GM12892 (cell line): ENCODE measurements around the gene JMJD8.

Experiments used
- DNase-seq: peaks from one replicate; pipeline ENCODE4 v3.0.0; 2011; ENCODE audit not compliant: insufficient read length
- FAIRE-seq: peaks from 2 replicates; lab custom pipeline; 2011; peaks lifted over from hg19 to GRCh38; lab: Jason Lieb, UNC
- POLR2A ChIP-seq: IDR thresholded peaks from 2 replicates; pipeline ENCODE4 v1.6.1; 2011; ENCODE audit warnings: low read depth, low read length, control low read depth
- POLR2AphosphoS5 ChIP-seq: IDR thresholded peaks from 2 replicates; pipeline ENCODE4 v1.6.1; 2011; ENCODE audit warnings: low read depth, low read length, control low read depth
- TAF1 ChIP-seq: IDR thresholded peaks from 2 replicates; pipeline ENCODE4 v1.6.1; 2011; ENCODE audit warnings: low read depth, mild to moderate bottlenecking, control low read depth, low read length, borderline replicate concordance

JMJD8 gene

DNA sequence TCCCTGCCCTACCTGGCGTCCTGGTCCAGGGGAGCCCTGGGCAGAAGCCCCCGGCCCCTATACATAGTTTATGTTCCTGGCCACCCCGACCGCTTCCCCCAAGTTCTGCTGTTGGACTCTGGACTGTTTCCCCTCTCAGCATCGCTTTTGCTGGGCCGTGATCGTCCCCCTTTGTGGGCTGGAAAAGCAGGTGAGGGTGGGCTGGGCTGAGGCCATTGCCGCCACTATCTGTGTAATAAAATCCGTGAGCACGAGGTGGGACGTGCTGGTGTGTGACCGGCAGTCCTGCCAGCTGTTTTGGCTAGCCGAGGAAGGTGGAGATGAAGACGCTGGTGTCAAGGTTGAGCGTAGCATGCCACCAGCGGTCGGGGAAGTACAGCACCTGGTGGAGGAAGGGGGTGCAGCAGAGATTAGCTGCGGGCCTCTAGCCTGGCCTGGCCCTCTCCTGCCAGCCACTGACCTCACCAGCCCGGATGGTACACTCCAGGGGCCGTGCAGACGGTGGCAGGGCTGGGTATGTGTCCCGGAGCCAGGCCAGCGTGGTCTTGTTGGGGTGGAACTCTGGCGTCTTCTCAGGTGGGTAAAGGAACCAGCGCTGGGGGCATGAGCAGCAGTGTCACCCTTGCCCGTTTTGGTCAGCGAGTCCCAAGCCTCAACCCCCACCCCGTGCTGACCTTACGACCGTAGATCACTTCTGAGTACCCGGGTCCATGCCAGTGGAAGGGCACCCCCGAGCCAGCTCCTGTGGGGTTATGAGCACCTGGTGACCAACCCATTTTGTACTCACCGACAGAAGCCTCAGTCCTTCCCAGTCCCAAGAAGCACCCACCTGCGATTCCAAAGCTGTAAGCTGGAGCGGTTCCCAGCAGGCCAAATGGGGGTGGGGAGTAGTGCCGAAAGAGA is 1.4 kb downstream of the JMJD8 start:
- no peak for DNase-seq
- TF ChIP-seq POLR2AphosphoS5: no peak
- TF ChIP-seq TAF1: no peak
- no peak for TF ChIP-seq POLR2A
- no peak for FAIRE-seq

DNA sequence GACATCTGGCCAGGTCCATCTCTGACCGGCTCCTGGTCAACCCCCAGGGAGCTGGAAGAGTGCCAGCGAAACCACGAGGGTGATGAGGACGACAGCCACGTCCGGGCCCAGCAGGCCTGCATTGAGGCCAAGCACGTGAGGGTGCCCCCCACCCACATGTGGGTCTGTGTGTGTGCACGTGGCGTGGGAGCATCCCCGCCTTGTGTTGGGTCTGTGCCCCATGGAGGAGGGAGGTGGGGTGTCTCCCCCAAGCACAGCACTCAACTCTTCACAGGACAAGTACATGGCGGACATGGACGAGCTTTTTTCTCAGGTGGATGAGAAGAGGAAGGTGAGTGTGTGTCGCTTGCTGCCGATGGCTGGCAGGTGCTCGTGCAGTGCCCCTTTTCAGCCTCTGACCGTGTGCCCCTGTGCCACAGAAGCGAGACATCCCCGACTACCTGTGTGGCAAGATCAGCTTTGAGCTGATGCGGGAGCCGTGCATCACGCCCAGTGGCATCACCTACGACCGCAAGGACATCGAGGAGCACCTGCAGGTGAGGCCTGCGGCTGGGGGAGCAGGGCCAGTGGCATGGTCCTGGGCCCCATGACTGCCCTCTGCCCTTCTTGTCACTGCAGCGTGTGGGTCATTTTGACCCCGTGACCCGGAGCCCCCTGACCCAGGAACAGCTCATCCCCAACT is 2.2 kb downstream of the JMJD8 start:
- FAIRE-seq: no peak
- no peak for TF ChIP-seq POLR2A
- TF ChIP-seq POLR2AphosphoS5: peak; percentile 60; the same call in 1 of the 2 replicates
- no peak for DNase-seq

DNA sequence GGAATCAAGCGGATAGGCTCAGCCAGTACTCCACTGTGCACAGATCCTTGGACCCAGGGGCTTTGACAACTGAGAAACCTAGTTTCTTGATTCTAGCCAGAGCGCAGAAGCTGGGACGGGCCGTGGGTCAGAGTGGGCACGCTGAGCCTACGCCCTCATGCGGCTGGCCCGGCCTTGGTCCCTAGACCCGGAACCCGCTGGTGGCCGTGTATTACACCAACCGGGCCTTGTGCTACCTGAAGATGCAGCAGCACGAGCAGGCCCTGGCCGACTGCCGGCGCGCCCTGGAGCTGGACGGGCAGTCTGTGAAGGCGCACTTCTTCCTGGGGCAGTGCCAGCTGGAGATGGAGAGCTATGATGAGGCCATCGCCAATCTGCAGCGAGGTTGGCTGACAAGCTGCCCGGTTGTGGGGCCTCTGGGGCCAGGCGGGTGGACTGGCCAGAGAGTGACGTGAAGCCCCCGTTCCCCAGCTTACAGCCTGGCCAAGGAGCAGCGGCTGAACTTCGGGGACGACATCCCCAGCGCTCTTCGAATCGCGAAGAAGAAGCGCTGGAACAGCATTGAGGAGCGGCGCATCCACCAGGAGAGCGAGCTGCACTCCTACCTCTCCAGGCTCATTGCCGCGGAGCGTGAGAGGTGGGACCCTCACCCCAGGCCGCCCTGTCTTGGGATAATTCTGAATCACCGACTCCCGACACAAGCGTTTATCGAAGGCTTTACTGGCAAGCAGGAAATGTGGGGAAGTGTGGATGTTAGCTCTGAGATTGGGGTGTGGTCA is 3.0 kb downstream of the JMJD8 start:
- no peak; the same call in 1 of the 2 replicates for TF ChIP-seq POLR2AphosphoS5
- TF ChIP-seq POLR2A: no peak
- TF ChIP-seq TAF1: no peak
- DNase-seq (no peak), FAIRE-seq (peak; percentile 75)

DNA sequence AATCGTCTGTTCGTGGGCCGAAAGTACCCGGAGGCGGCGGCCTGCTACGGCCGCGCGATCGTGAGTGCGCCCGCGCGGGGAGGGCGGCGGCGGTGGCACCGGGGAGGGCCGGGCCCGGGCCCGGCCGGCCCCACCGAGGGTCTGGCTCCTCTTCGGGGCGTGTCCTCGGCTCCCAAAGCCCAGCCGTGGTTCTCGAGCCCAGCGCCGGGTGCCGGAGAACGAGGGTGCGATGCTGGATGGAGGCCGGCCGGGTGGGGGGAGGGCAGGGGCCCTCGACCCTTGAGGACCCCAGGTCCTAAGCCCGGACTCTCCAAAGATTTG is 3.5 kb downstream of the JMJD8 start:
- TF ChIP-seq POLR2AphosphoS5 (no peak), POLR2A (no peak), TAF1 (no peak)
- DNase-seq (no peak), FAIRE-seq (no peak)

DNA sequence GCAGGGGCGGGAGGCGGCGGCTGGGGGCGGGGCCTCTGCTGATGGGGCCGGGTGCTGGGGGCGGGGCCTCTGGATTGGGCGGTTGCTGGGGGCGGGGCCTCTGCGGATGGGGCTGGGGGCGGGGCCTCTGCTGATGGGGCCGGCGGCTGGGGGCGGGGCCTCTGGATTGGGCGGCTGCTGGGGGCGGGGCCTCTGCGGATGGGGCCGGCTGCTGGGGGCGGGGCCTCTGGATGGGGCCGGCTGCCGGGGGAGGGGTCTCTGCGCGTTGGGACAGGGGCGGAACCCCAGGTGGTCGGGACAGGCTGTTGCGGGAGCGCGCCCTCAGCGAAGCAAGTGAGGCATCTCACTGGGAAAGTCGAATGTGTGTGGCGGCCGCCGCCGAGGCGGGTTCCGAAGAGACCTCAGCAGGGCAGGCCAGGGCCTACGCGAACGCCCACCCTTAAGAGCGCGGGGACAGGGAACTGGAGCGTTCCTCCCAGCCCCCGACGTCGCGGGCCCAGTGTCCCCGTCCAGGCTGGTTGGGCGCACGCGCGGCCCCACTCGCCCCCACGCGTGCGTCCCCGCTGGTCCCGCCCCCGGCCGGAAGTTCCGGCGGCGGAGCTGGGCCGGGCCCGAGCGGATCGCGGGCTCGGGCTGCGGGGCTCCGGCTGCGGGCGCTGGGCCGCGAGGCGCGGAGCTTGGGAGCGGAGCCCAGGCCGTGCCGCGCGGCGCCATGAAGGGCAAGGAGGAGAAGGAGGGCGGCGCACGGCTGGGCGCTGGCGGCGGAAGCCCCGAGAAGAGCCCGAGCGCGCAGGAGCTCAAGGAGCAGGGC is 4.1 kb downstream of the JMJD8 start, which contains the start of gene STUB1:
TSS of gene STUB1 (plus strand) at position 597 of the 811 bp plus-strand sequence. CDS start at position 713, 116 bp downstream.
- TF ChIP-seq POLR2A (peak; percentile 84; the same call in 1 of the 2 replicates), POLR2AphosphoS5 (0 out of 2 replicates have a peak, but pooled peaks have one; percentile 43), TAF1 (no peak; the same call in 1 of the 2 replicates)
- FAIRE-seq (peak; percentile 98), DNase-seq (peak; percentile 84)

DNA sequence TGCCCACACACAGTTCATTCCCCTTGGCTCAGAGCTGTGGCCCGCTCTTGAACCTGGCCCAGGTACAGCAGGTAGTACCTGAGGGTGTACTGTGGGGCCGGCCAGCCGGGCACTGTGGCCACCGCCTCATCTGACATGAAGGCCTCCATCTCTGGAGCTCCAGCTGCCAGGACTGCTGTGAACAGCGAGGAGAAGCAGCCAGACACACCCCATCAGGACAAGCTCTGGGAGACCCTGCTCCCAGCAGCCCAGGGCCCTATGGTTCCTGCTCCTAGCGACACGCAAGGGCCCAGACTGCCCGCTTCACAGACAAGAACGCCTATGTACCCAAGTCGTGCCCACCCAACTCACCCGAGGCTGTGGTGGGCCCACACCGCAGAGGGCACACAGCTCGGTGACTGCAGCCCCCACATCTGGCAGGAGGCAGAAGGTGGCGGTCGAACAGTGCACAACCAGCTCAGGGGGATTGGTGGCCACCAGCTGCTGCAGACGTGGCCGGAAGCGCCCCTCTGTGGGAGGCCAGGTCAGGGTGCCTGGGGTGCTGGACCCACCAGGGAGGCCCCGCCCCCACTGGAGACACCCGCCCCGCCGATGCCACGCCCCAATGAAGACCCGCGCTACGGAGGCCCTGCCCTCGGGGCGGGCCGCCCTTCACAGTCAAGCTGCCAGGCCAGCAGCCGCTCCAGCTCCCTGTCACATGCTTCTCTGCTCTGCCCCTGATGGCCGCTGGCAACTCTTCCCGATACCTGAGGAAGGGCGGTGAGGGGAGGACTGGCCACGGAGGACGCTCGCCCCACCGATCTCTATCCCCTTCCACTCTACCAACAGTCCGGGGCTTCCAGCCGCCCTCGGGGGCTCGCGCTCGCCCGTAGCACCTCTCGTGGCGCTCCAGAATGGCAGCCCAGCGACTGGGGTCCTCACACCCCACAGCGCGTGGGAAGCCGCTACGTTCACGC is 5.0 kb downstream of the JMJD8 start:
- DNase-seq: no peak
- peak; percentile 48 for FAIRE-seq
- TF ChIP-seq POLR2AphosphoS5 (no peak), POLR2A (no peak), TAF1 (no peak)

DNA sequence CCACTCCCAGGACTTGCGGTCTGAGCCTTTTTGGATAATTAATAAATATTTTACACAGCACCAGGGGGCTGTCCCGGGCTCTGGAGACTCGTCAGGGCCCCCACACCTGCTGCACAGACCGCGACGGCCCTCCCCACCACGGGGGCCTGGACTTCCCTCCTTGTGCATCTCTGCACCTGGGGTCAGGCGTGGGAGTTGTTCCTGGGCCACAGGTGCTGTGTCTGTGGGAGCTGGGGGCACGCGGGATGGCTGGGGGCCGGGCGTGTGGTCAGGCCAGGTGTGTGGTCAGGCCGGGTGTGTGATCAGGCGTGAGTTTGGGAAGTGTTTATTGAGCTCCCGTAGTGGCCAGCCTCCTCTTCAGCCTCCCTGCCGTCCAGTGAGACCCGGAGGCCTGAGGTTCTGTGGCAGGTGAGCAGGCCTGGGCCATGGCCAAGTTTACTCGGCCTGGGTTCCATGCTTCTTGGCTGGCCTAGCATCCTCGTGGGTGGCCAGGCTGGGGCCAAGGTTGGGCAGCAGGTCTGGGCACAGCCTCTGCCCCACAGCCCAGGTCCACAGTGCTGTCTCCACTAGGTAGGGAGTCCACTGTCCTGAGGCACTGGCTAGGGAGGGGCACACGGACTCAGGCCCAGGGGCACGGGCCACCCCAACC is 5.8 kb downstream of the JMJD8 start:
- DNase-seq (no peak), FAIRE-seq (no peak)
- TF ChIP-seq POLR2AphosphoS5 (no peak), POLR2A (no peak), TAF1 (no peak)

DNA sequence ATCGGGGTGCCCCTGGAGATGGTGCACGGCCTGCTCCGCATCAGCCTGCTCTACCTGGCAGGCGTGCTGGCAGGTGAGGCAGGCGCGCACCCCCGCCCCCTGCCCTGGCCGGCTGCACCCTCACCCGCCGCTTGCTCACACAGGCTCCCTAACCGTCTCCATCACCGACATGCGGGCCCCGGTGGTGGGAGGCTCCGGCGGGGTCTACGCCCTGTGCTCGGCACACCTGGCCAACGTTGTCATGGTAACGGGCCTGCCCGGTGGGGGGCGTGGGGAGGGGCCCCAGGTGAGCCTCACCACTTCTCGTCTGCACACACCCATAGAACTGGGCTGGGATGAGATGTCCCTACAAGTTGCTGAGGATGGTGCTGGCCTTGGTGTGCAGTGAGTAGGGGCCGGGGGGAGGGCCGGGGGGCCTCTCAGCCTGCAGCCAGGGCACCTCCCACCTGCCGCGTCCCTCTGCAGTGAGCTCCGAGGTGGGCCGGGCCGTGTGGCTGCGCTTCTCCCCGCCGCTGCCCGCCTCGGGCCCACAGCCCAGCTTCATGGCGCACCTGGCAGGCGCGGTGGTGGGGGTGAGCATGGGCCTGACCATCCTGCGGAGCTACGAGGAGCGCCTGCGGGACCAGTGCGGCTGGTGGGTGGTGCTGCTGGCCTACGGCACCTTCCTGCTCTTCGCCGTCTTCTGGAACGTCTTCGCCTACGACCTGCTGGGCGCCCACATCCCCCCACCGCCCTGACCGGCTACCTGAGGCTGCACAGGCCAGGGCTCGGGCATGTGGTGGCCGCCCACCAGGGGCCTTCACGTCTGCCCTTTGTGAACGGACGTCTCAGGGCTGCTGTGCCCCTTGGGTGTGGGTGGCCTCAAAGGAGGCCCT is 6.6 kb downstream of the JMJD8 start:
- DNase-seq (no peak), FAIRE-seq (no peak)
- no peak for TF ChIP-seq POLR2AphosphoS5
- TF ChIP-seq TAF1: no peak
- TF ChIP-seq POLR2A: no peak

DNA sequence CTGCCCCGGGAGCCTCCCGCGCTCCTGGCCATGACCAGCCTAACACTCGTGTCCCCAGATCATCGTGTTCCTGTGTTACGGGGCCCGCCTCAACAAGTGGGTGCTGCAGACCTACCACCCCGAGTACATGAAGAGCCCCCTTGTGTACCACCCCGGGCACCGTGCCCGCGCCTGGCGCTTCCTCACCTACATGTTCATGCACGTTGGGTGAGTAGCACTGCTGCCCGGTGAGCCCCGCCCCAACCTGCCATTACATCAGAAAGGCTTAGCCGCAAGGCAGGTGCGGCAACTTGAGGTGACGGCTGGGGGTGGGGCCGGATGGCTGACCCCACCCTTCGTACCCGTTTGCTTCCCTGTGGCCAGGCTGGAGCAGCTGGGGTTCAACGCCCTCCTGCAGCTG is 7.2 kb downstream of the JMJD8 start:
- no peak for FAIRE-seq
- no peak for TF ChIP-seq POLR2AphosphoS5
- no peak for TF ChIP-seq POLR2A
- no peak for DNase-seq
